Uterus (tissue), 4 donors: ENCODE data around the gene RPL36. TPM values are rescaled to one million over a fixed set of nuclear protein-coding genes. Genes with fewer than 3 reads are reported as not detected.

Source experiments
- DNase-seq, 2 donors: peaks; one replicate each; pipeline ENCODE4 v3.0.0-alpha.2; 2019 to 2020
- H3K27ac ChIP-seq, 2 donors: fragments of 200-600 bp; sonication (generic); 1 replicate in 1 of 2; 2 replicates in 1 of 2; pipeline ENCODE4 v1.5.1; 2016 to 2018
- H3K27me3 ChIP-seq, 2 donors: fragments of 200-600 bp; sonication (generic); one replicate each; pipeline ENCODE4 v1.5.1; 2018 to 2019; ENCODE audit warnings: control low read depth in 1 of 2
- H3K36me3 ChIP-seq, 2 donors: fragments of 200-600 bp; sonication (generic); one replicate each; pipeline ENCODE4 v1.5.1; 2019; ENCODE audit warnings: control low read depth in 1 of 2
- H3K4me1 ChIP-seq, 2 donors: fragments of 200-600 bp; sonication (generic); one replicate each; pipeline ENCODE4 v1.5.1; 2018 to 2019; ENCODE audit warnings: control low read depth in 1 of 2
- H3K4me3 ChIP-seq, 2 donors: fragments of 200-600 bp; sonication (generic); 1 replicate in 1 of 2; 2 replicates in 1 of 2; pipeline ENCODE4 v1.5.1; 2018 to 2019; ENCODE audit warnings: mild to moderate bottlenecking in 1 of 2
- H3K9me3 ChIP-seq, 2 donors: fragments of 200-600 bp; sonication (generic); one replicate each; pipeline ENCODE4 v1.5.1; 2019; ENCODE audit warnings: control low read depth in 1 of 2
- POLR2A ChIP-seq, 2 donors: fragments of 450-650 bp; IDR thresholded peaks; one replicate each; pipeline ENCODE4 v1.6.1; 2016; ENCODE audit warnings: antibody characterized with exemption in 2 of 2, mild to moderate bottlenecking in 1 of 2, moderate library complexity in 1 of 2
- intact Hi-C: fragments of 100-400 bp; cut with DNase I; formaldehyde crosslinking; loops from one replicate; pipeline ENCODE4 v1.15.1; 2023; ENCODE audit warnings: low total_unique reads
- total RNA-seq, 4 donors: library from RNA; depleted of rRNA in 3 of 4; stranded (reverse); fragments of >200 nt in 3 of 4; gene quantifications; one replicate each; pipeline versions ENCODE4 v1.1.0 to v1.2.4, GENCODE V29; 2014 to 2023
- TF ChIP-seq, protein P1 (sequence below), 4 experiments: fragments of 200-600 bp in 2 of 4; fragments of 450-650 bp in 2 of 4; sonication (generic) in 2 of 4; IDR thresholded peaks; one replicate each; pipeline ENCODE4 v1.5.1; 2016 to 2019; ENCODE audit warnings: antibody characterized with exemption in 4 of 4, mild to moderate bottlenecking in 2 of 4, moderate library complexity in 1 of 4
- donor health status: DM: yes; HTN: yes; CAD: no.

RPL36 gene
- total RNA-seq, 4 donors from 2014 or later = 269 to 1,645 (median 565) TPM

- Histone ChIP-seq H3K4me1 (peaks cover 0 to 12% of the 10 kb centered on the region in 2 donors), H3K9me3 (no peaks in the 10 kb centered on the region), H3K4me3 (no peak overlapping the region), H3K36me3 (no peaks in the 10 kb centered on the region), H3K27me3 (no peaks in the 10 kb centered on the region), H3K27ac (no peak overlapping the region)
- no peak for TF ChIP-seq POLR2A (IDR thresholded peaks at IDR 0.05)
- TF ChIP-seq, protein P1, sequence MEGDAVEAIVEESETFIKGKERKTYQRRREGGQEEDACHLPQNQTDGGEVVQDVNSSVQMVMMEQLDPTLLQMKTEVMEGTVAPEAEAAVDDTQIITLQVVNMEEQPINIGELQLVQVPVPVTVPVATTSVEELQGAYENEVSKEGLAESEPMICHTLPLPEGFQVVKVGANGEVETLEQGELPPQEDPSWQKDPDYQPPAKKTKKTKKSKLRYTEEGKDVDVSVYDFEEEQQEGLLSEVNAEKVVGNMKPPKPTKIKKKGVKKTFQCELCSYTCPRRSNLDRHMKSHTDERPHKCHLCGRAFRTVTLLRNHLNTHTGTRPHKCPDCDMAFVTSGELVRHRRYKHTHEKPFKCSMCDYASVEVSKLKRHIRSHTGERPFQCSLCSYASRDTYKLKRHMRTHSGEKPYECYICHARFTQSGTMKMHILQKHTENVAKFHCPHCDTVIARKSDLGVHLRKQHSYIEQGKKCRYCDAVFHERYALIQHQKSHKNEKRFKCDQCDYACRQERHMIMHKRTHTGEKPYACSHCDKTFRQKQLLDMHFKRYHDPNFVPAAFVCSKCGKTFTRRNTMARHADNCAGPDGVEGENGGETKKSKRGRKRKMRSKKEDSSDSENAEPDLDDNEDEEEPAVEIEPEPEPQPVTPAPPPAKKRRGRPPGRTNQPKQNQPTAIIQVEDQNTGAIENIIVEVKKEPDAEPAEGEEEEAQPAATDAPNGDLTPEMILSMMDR (IDR thresholded peaks at IDR 0.05) = no peak
- DNase-seq = no peak
- intact Hi-C loops = no loop called here
These were observed 28.0 kb downstream of the RPL36 start for GRCh38 chr19:5718037-5718578.

DNA sequence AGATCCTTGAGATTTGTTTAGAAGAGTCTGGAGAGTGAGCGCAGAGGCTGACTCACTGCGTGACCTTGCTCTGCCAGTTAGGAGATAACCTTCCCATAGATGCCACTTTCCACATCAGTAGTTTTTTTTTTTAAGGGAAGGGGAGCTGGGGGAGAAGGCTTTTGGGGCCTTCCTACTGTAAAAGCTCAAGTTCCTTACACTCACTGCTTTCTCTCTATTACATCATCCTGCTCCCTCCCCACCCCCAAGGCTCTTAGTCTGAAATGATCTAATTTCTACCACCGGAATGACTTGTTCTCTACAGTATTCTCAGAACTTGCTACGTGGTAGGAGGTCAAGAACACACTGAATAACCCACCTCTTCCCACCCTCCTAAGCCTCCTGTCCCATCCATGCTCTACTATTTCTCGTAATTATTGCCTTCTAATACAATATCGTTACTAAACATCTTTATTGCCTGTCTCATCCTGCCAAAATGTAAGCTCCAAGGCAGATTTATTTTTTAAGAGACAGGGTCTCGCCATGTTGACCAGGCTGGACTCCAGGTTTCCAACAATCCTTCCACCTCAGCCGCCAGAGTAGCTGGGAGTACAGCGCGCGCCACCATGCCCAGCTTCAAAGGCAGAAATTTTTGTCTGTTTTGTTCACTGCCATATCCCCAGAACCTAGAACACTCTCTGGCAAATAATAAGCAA is 28.6 kb downstream of the RPL36 start:
- TF ChIP-seq POLR2A (IDR thresholded peaks at IDR 0.05) = no peak
- TF ChIP-seq, protein P1 (IDR thresholded peaks at IDR 0.05) = no peak
- H3K36me3 ChIP-seq = no peaks in the 10 kb centered on the region
- DNase-seq = no peak
- peaks cover 0 to 12% of the 10 kb centered on the region in 2 donors for H3K4me1 ChIP-seq
- H3K4me3 ChIP-seq = peak overlapping the region; percentile 94 to 97
- no peaks in the 10 kb centered on the region for H3K27me3 ChIP-seq
- no peaks in the 10 kb centered on the region for H3K9me3 ChIP-seq
- intact Hi-C loops = no loop called here
- H3K27ac ChIP-seq = peak overlapping the region in 1 of 2 donors; percentile 96

DNA sequence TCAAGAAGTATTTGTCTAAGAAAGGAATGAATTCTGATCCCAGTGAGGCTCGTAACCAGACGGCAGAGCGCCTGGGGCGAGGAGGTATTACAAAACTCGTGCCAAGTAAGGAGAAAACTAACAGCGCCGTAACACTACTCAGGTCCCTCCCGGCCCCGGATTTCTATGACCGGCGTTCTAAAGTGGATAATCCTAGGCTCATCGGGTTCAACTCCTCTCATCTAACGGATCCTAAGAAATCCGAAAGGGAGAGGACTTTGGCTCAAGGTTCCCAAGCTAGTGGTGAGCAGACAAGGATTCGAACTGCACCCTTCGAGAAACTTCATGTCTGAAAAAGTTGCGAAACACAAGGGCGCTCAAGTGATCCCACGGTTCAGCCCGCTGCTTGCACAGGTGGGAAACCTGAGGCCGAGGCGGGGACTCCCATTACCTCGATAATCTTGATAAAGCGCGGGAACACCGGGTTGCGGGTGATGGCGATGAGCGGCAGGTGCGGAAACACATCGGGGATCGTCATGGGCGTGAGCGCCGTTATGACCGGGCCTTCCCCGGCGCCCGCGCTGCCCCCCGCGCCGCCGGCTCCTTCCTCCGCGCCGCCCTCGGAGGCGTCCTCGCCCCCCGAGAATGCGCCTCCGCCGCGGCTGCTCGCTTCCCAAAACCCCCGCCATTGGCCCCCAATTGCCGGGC is 29.3 kb downstream of the RPL36 start:
- Histone ChIP-seq H3K27me3 (no peaks in the 10 kb centered on the region), H3K36me3 (no peaks in the 10 kb centered on the region), H3K9me3 (no peaks in the 10 kb centered on the region), H3K27ac (peak overlapping the region; percentile 92 to 96), H3K4me3 (peak overlapping the region; percentile 94 to 97), H3K4me1 (peaks cover 0 to 12% of the 10 kb centered on the region in 2 donors)
- no peak for DNase-seq
- TF ChIP-seq, protein P1 (IDR thresholded peaks at IDR 0.05) = no peak
- TF ChIP-seq POLR2A (IDR thresholded peaks at IDR 0.05) = no peak
- intact Hi-C loops = no loop called here

DNA sequence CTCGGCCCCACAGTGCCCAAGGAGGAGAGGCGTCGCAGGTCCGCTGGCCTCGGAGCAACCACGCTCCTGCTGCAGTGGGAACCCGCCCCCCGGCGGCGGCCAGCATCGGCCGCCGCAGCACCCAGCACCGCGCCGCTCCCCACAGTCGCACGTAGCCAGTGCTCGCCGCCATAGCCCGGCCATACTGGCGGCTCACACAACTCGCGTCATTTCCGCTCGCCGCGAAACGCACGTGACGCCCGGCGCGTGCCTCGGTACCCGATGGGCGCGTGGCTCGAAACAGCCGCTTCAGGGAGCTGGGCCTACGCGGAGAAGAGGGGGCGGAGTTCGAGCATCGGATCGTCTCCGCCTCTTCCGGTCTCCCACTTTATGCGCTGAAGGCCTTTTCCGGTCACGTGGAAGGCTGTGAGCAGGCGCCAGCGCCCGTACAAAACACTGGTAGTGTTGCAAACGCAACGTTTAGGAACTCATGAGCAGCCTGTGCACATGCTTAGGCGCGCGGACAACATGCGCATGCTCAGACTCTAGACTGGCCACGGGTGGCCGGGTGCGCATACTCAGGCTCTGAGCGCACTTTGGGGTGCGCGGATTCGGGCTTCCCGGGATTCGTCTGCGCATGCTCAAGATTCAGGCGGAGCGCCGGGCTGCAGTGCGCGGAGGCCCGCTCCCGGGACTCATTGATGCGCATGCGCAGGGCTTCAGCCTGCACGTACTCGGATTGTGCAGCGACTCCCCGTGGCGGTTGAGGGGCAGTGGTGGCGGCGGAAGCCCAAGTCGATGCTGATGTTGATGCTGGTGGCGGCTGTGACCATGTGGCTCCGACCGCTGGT is 30.1 kb downstream of the RPL36 start, which contains the start of the genes CATSPERD and LONP1:
Gene CATSPERD, plus strand, starts transcription at position 677 of the 830 bp plus-strand sequence. Its CDS starts 101 bp downstream, at position 778.
Gene LONP1, minus strand, starts transcription at position 186 of the 830 bp plus-strand sequence. Its CDS starts 14 bp downstream, at position 172.
- H3K27me3 ChIP-seq = no peaks in the 10 kb centered on the region
- TF ChIP-seq, protein P1 (IDR thresholded peaks at IDR 0.05) = peak; percentile 94 to 96 (median 95)
- TF ChIP-seq POLR2A (IDR thresholded peaks at IDR 0.05) = peak; percentile 6 to 60
- H3K27ac ChIP-seq = peak within 1 kb of the TSS; percentile 92 to 96
- peaks cover 0 to 12% of the 10 kb centered on the region in 2 donors for H3K4me1 ChIP-seq
- no peaks in the 10 kb centered on the region for H3K9me3 ChIP-seq
- no peaks in the 10 kb centered on the region for H3K36me3 ChIP-seq
- intact Hi-C loops = no loop called here
- peak; percentile 97 to 98 for DNase-seq
- peak within 1 kb of the TSS; percentile 94 to 97 for H3K4me3 ChIP-seq
